GM12878 (cell line): Measurements from ENCODE around the gene MYO18B. TPM values are rescaled to one million over a fixed set of nuclear protein-coding genes. Genes with fewer than 3 reads are reported as not detected.

Experiments used
- ATAC-seq: fragments of 200-7000 bp; cut with Tn5 transposase; 3 replicates; pipeline ENCODE4 v1.9.1; 2020; ENCODE audit warnings: mild to moderate bottlenecking, moderate library complexity
- BruUV-seq: library from RNA; stranded (reverse); fragments of 400-500 nt; replicated peaks from 2 replicates; lab custom pipeline; 2021; lab: Mats Ljungman, UMichigan
- CTCF ChIA-PET: fragments of 300-600 bp; sonication (Branson Sonifier 250); formaldehyde crosslinking; extraction: SDS; loops from one replicate; lab custom pipeline; 2021; ENCODE audit warnings: inconsistent platforms; lab: Yijun Ruan, JAX
- POLR2A ChIA-PET: fragments of 350-600 bp; formaldehyde crosslinking; extraction: SDS; loops from one replicate; lab custom pipeline; 2021; ENCODE audit warnings: inconsistent platforms; lab: Charles Lee
- RAD21 ChIA-PET: fragments of 300-600 bp; sonication (Branson Sonifier 250); formaldehyde crosslinking; loops from one replicate; lab custom pipeline; 2023; ENCODE audit warnings: antibody characterized with exemption; ENCODE audit not compliant: unreplicated experiment; lab: Charles Lee
- SMC1A ChIA-PET: fragments of 300-600 bp; sonication (Branson Sonifier 250); formaldehyde crosslinking; loops from one replicate; lab custom pipeline; 2023; ENCODE audit not compliant: unreplicated experiment, uncharacterized antibody; lab: Charles Lee
- DNase-seq: peaks from one replicate; pipeline ENCODE4 v3.0.0-alpha.2; 2011; ENCODE audit warnings: low read depth, low spot score
- FAIRE-seq: peaks from 3 replicates; lab custom pipeline; 2011; peaks lifted over from hg19 to GRCh38; lab: Jason Lieb, UNC
- H2AFZ ChIP-seq: 2 replicates; pipeline ENCODE4 v1.6.0; 2011; ENCODE audit warnings: low read depth, low read length, control low read depth; ENCODE audit not compliant: control insufficient read depth
- H3K27ac ChIP-seq: 2 replicates; pipeline ENCODE4 v1.5.1; 2011; ENCODE audit warnings: control low read depth; ENCODE audit not compliant: control insufficient read depth, insufficient read depth
- H3K27me3 ChIP-seq, 2 experiments: replicated peaks in 1 of 2; 2 replicates each; pipeline versions ENCODE4 v1.6.0 to v1.6.1; 2011; ENCODE audit warnings: low read length in 1 of 2; ENCODE audit not compliant: control insufficient read depth in 2 of 2, insufficient read depth in 2 of 2
- H3K36me3 ChIP-seq, 2 experiments: 2 replicates each; pipeline ENCODE4 v1.5.1; 2011; ENCODE audit warnings: low read length in 1 of 2; ENCODE audit not compliant: control insufficient read depth in 2 of 2, insufficient read depth in 2 of 2
- H3K4me1 ChIP-seq: 2 replicates; pipeline ENCODE4 v1.6.1; 2011; ENCODE audit warnings: mild to moderate bottlenecking, low read length, moderate library complexity, mixed read lengths; ENCODE audit not compliant: control insufficient read depth, insufficient read depth
- H3K4me2 ChIP-seq: 2 replicates; pipeline ENCODE4 v1.6.0; 2011; ENCODE audit warnings: control low read depth; ENCODE audit not compliant: control insufficient read depth, insufficient read depth
- H3K4me3 ChIP-seq: fragments of 200-600 bp; sonication (generic); 2 replicates; pipeline ENCODE4 v1.5.1; 2016
- H3K79me2 ChIP-seq: 2 replicates; pipeline ENCODE4 v1.6.0; 2011; ENCODE audit warnings: low read length; ENCODE audit not compliant: control insufficient read depth, insufficient read depth
- H3K9ac ChIP-seq: 2 replicates; pipeline ENCODE4 v1.8.0; 2011; ENCODE audit warnings: low read length, control low read depth, mixed read lengths; ENCODE audit not compliant: control insufficient read depth, insufficient read depth
- H3K9me3 ChIP-seq: replicated peaks from 3 replicates; pipeline ENCODE4 v1.5.1; 2011; ENCODE audit warnings: mild to moderate bottlenecking, low read length; ENCODE audit not compliant: control insufficient read depth, insufficient read depth
- H4K20me1 ChIP-seq: 2 replicates; pipeline ENCODE4 v1.6.0; 2011; ENCODE audit not compliant: control insufficient read depth, insufficient read depth
- EGR1 ChIP-seq, 2 experiments: IDR thresholded peaks; 1 replicate in 1 of 2; 2 replicates in 1 of 2; pipeline ENCODE4 v1.6.1; 2011 to 2012; ENCODE audit warnings: low read depth in 2 of 2, low read length in 2 of 2, borderline replicate concordance in 1 of 2, mild to moderate bottlenecking in 1 of 2, moderate library complexity in 1 of 2
- MTA3 ChIP-seq: IDR thresholded peaks from 2 replicates; pipeline ENCODE4 v1.6.1; 2012; ENCODE audit warnings: low read length, inconsistent platforms, borderline replicate concordance
- RUNX3 ChIP-seq: IDR thresholded peaks from 2 replicates; pipeline ENCODE4 v1.6.1; 2012; ENCODE audit warnings: low read length, inconsistent platforms
- WGBS: methylation state at CpG from one replicate; pipeline ENCODE4 v1.1.6; 2016; ENCODE audit warnings: low lambda C conversion rate; ENCODE audit not compliant: insufficient replicate concordance, insufficient coverage; ENCODE audit errors: missing lambda C conversion rate; 5-methylcytosine and 5-hydroxymethylcytosine counted together
- in situ Hi-C: fragments of 300-500 bp; cut with MboI; formaldehyde crosslinking; loops from 9 replicates; pipeline ENCODE4 v1.14.3; 2018; ENCODE audit warnings: mixed read lengths
- intact Hi-C: fragments of 100-400 bp; cut with micrococcal nuclease; formaldehyde crosslinking; loops from one replicate; pipeline ENCODE4 v1.14.2; 2022; ENCODE audit not compliant: unreplicated experiment
- polyA plus RNA-seq, 11 experiments: library from polyadenylated mRNA; depleted of rRNA in 4 of 11; unstranded in 6 of 11; stranded (reverse) in 5 of 11; fragments of >200 nt; fragmentation: Nextera tagmentation in 4 of 11; fragmentation: Illumina TruSeq in 1 of 11; extraction: Ambion mirVana in 4 of 11; extraction: Trizol in 1 of 11; gene quantifications; 1 replicate in 1 of 11; 2 replicates in 10 of 11; pipeline versions ENCODE4 v1.2.1 to v1.2.3, GENCODE V29; 2011 to 2016; ENCODE audit warnings: inconsistent platforms in 2 of 11, missing spikeins in 2 of 11, low read depth in 1 of 11
- total RNA-seq, 4 experiments: library from RNA; depleted of rRNA in 3 of 4; stranded (reverse); fragments of >200 nt in 3 of 4; fragmentation: Illumina TruSeq in 1 of 4; extraction: Trizol in 1 of 4; gene quantifications; 2 replicates each; pipeline versions ENCODE4 v1.2.1 to v1.2.3, GENCODE V29; 2013 to 2021
- TF ChIP-seq, protein P1 (sequence below): IDR thresholded peaks from 2 replicates; pipeline ENCODE4 v1.6.1; 2012; ENCODE audit warnings: low read depth, low read length, improper control_type of control experiment
- TF ChIP-seq, protein P2 (sequence below), 3 experiments: IDR thresholded peaks in 2 of 3; conservative IDR thresholded peaks in 1 of 3; 2 replicates each; pipeline ENCODE4 v1.5.1; 2011; ENCODE audit warnings: low read depth in 3 of 3, low read length in 3 of 3, mild to moderate bottlenecking in 3 of 3, control low read depth in 2 of 3, moderate library complexity in 2 of 3, inconsistent platforms in 1 of 3, mixed read lengths in 1 of 3; ENCODE audit not compliant: control insufficient read depth in 2 of 3, insufficient read depth in 1 of 3; ENCODE audit errors: extremely low read depth in 1 of 3
- TF ChIP-seq, protein P3 (sequence below): fragments of 450-650 bp; formaldehyde crosslinking; IDR thresholded peaks from 2 replicates; pipeline ENCODE4 v1.4.0; 2022; ENCODE audit warnings: mild to moderate bottlenecking, moderate library complexity

MYO18B gene
- total and polyA plus RNA-seq, 10 of the 15 experiments (the other 5 are each of a cell fraction or from before 2014, with no cell fraction given) = 0.05 to 2.1 (median 0.51) TPM; not detected in 1

DNA sequence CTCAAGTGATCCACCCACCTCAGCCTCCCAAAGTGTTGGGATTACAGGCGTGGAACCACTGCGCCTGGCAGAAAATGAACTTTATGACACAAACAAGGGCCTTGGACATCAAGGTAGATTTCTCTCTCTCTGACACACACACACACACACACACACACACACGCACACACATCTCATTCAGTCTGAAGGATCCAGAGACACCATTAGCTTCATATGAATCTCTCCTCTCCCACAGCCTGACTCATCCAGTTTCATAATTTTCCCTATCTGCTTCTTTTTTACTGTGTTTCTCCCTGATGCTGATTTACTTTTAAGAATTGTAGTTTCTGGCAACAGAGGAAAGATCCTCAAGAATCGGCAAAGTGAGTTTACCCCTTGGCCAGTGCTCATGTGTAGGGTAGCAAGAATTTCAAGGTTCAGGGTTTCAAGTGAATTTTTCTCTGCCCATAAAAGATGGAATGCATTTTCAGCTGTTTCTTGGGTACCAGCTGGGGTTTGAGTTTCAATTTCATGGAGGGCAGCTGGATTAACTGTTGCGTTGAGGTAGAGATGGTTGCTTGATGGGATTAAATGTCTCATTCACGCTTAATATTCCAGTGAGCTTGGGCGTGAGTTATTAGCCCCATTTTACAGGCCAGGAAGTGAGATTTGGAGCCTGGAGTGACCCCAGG is 3.5 kb downstream of the MYO18B start:
- H3K4me2 ChIP-seq = no peak overlapping the region
- DNase-seq = no peak
- H3K79me2 ChIP-seq = no peaks in the 10 kb centered on the region
- no peaks in the 10 kb centered on the region for H4K20me1 ChIP-seq
- H2AFZ ChIP-seq = no peak overlapping the region
- ChIA-PET CTCF (interaction anchor here (2.6 kb wide), 1 partner anchor 27 kb away, joined by 7 read pairs; no protein-coding TSS in a partner anchor), POLR2A (no interaction called here), RAD21 (interaction anchor here (1.2 kb wide), 1 partner anchor 201 kb away, joined by 4 read pairs; no protein-coding TSS in a partner anchor), SMC1A (interaction anchor here (1.1 kb wide), 1 partner anchor 201 kb away, joined by 5 read pairs; no protein-coding TSS in a partner anchor)
- WGBS = 79% methylated on average over 7 of the region's 7 CpGs
- no peaks in the 10 kb centered on the region for H3K36me3 ChIP-seq
- BruUV-seq = no TSS peak
- FAIRE-seq = no peak
- TF ChIP-seq, protein P1, sequence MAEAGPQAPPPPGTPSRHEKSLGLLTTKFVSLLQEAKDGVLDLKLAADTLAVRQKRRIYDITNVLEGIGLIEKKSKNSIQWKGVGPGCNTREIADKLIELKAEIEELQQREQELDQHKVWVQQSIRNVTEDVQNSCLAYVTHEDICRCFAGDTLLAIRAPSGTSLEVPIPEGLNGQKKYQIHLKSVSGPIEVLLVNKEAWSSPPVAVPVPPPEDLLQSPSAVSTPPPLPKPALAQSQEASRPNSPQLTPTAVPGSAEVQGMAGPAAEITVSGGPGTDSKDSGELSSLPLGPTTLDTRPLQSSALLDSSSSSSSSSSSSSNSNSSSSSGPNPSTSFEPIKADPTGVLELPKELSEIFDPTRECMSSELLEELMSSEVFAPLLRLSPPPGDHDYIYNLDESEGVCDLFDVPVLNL = no peak
- no peak for ATAC-seq
- intact Hi-C loops (no loop called here), in situ Hi-C loops (no loop called here)
- peaks cover 20% of the 10 kb centered on the region for H3K4me1 ChIP-seq
- no peak overlapping the region for H3K4me3 ChIP-seq
- no peaks in the 10 kb centered on the region for H3K27me3 ChIP-seq
- H3K27ac ChIP-seq = no peak overlapping the region
- H3K9me3 ChIP-seq = no peaks in the 10 kb centered on the region
- no peak overlapping the region for H3K9ac ChIP-seq

DNA sequence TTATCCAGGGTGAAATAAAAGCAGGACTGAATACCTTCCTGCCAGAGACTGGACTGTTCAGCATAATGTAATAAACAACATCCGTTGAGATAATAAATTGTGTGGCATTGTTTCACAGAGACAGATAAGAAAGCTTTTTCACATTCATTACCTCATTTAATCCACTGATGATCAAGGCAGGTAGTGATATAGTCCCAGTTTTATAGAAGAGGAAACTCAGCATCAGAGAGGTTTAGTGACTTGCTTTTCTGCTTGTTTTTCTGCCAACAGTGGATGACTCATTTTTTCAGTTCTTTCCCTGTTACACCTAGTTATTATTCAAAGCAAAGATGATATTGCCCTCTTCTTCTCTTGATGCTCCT is 4.0 kb downstream of the MYO18B start:
- no peak overlapping the region for H3K4me2 ChIP-seq
- POLR2A ChIA-PET = no interaction called here
- no peaks in the 10 kb centered on the region for H3K36me3 ChIP-seq
- SMC1A ChIA-PET = interaction anchor here (1.1 kb wide), 1 partner anchor 202 kb away, joined by 5 read pairs; no protein-coding TSS in a partner anchor
- no peak for DNase-seq
- CTCF ChIA-PET = interaction anchor here (2.6 kb wide), 1 partner anchor 27 kb away, joined by 7 read pairs; no protein-coding TSS in a partner anchor
- no peak overlapping the region for H3K4me3 ChIP-seq
- WGBS = 100% methylated on average over 1 of the region's 1 CpG
- no peaks in the 10 kb centered on the region for H3K27me3 ChIP-seq
- H3K9me3 ChIP-seq = no peaks in the 10 kb centered on the region
- RAD21 ChIA-PET = interaction anchor here (1.2 kb wide), 1 partner anchor 202 kb away, joined by 4 read pairs; no protein-coding TSS in a partner anchor
- no peak for ATAC-seq
- no peaks in the 10 kb centered on the region for H3K79me2 ChIP-seq
- H4K20me1 ChIP-seq = no peaks in the 10 kb centered on the region
- no peak overlapping the region for H3K27ac ChIP-seq
- peaks cover 20% of the 10 kb centered on the region for H3K4me1 ChIP-seq
- intact Hi-C loops = no loop called here
- no peak overlapping the region for H3K9ac ChIP-seq
- TF ChIP-seq EGR1 (IDR thresholded peaks at IDR 0.05; ENCODE audit: borderline replicate concordance in 1 of 2, low read depth in 2 of 2, low read length in 2 of 2) = no peak
- TF ChIP-seq MTA3 = no peak
- TF ChIP-seq, protein P2, sequence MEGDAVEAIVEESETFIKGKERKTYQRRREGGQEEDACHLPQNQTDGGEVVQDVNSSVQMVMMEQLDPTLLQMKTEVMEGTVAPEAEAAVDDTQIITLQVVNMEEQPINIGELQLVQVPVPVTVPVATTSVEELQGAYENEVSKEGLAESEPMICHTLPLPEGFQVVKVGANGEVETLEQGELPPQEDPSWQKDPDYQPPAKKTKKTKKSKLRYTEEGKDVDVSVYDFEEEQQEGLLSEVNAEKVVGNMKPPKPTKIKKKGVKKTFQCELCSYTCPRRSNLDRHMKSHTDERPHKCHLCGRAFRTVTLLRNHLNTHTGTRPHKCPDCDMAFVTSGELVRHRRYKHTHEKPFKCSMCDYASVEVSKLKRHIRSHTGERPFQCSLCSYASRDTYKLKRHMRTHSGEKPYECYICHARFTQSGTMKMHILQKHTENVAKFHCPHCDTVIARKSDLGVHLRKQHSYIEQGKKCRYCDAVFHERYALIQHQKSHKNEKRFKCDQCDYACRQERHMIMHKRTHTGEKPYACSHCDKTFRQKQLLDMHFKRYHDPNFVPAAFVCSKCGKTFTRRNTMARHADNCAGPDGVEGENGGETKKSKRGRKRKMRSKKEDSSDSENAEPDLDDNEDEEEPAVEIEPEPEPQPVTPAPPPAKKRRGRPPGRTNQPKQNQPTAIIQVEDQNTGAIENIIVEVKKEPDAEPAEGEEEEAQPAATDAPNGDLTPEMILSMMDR (IDR thresholded peaks at IDR 0.05 in 2 of 3, conservative IDR thresholded peaks at IDR 0.05 in 1 of 3; ENCODE audit: control insufficient read depth in 2 of 3, extremely low read depth in 1 of 3, insufficient read depth in 1 of 3, low read depth in 3 of 3, low read length in 3 of 3) = no peak
- TF ChIP-seq, protein P3, sequence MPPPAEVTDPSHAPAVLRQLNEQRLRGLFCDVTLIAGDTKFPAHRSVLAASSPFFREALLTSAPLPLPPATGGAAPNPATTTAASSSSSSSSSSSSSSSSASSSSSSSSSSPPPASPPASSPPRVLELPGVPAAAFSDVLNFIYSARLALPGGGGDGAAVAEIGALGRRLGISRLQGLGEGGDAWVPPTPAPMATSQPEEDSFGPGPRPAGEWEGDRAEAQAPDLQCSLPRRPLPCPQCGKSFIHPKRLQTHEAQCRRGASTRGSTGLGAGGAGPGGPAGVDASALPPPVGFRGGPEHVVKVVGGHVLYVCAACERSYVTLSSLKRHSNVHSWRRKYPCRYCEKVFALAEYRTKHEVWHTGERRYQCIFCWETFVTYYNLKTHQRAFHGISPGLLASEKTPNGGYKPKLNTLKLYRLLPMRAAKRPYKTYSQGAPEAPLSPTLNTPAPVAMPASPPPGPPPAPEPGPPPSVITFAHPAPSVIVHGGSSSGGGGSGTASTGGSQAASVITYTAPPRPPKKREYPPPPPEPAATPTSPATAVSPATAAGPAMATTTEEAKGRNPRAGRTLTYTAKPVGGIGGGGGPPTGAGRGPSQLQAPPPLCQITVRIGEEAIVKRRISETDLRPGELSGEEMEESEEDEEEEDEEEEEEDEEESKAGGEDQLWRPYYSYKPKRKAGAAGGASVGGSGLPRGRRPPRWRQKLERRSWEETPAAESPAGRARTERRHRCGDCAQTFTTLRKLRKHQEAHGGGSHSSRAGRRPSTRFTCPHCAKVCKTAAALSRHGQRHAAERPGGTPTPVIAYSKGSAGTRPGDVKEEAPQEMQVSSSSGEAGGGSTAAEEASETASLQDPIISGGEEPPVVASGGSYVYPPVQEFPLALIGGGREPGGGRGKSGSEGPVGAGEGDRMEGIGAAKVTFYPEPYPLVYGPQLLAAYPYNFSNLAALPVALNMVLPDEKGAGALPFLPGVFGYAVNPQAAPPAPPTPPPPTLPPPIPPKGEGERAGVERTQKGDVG (CRISPR knock-in tag) = no peak
- no peak for TF ChIP-seq RUNX3
- H2AFZ ChIP-seq = no peak overlapping the region
- FAIRE-seq = no peak
- no TSS peak for BruUV-seq
- in situ Hi-C loops = no loop called here
